ENCODE results near the gene CAMK2A.

Gene CAMK2A

GRCh38 chr5:150229571-150229970, 60.0 kb downstream of the CAMK2A start:
- H3K4me3 ChIP-seq (replicated peaks; ENCODE audit: insufficient read depth, low read length), result no peak overlapping the region
- H3K27ac ChIP-seq (replicated peaks), result no peak overlapping the region
- H3K27me3 ChIP-seq (ENCODE audit: insufficient read depth, poor library complexity, severe bottlenecking), result peaks cover 2% of the 10 kb centered on the region
- no peak for DNase-seq (ENCODE audit: low read depth in 1 of 2, low spot score in 1 of 2)
- no peak for TF ChIP-seq REST (IDR thresholded peaks at IDR 0.05; ENCODE audit: insufficient replicate concordance, low read depth)
- no peak for TF ChIP-seq CTCF (IDR thresholded peaks at IDR 0.05; ENCODE audit: insufficient read depth, low read length)
- TF ChIP-seq SPI1 (IDR thresholded peaks at IDR 0.05; ENCODE audit: borderline replicate concordance, low read depth), result no peak
- no peak for TF ChIP-seq POLR2AphosphoS5 (IDR thresholded peaks at IDR 0.05; ENCODE audit: low read depth)
- no peak for TF ChIP-seq GABPA (IDR thresholded peaks at IDR 0.05; ENCODE audit: low read depth)

GRCh38 chr5:150227606-150228273, 61.8 kb downstream of the CAMK2A start:
- DNase-seq (ENCODE audit: low read depth in 1 of 2, low spot score in 1 of 2), result no peak
- Histone ChIP-seq H3K27ac (replicated peaks) (no peak overlapping the region), H3K4me3 (replicated peaks; ENCODE audit: insufficient read depth, low read length) (no peak overlapping the region), H3K27me3 (ENCODE audit: insufficient read depth, poor library complexity, severe bottlenecking) (peaks cover 2% of the 10 kb centered on the region)
- TF ChIP-seq POLR2AphosphoS5 (IDR thresholded peaks at IDR 0.05; ENCODE audit: low read depth) (no peak), CTCF (IDR thresholded peaks at IDR 0.05; ENCODE audit: insufficient read depth, low read length) (no peak), GABPA (IDR thresholded peaks at IDR 0.05; ENCODE audit: low read depth) (no peak), REST (IDR thresholded peaks at IDR 0.05; ENCODE audit: insufficient replicate concordance, low read depth) (no peak)

GRCh38 chr5:150227036-150227435, 62.5 kb downstream of the CAMK2A start:
- H3K27me3 ChIP-seq (ENCODE audit: insufficient read depth, poor library complexity, severe bottlenecking), result peaks cover 2% of the 10 kb centered on the region
- no peak for DNase-seq (ENCODE audit: low read depth in 1 of 2, low spot score in 1 of 2)
- no peak overlapping the region for H3K27ac ChIP-seq (replicated peaks)
- no peak overlapping the region for H3K4me3 ChIP-seq (replicated peaks; ENCODE audit: insufficient read depth, low read length)
- TF ChIP-seq SPI1 (IDR thresholded peaks at IDR 0.05; ENCODE audit: borderline replicate concordance, low read depth) (no peak), POLR2AphosphoS5 (IDR thresholded peaks at IDR 0.05; ENCODE audit: low read depth) (no peak), CTCF (IDR thresholded peaks at IDR 0.05; ENCODE audit: insufficient read depth, low read length) (no peak), REST (IDR thresholded peaks at IDR 0.05; ENCODE audit: insufficient replicate concordance, low read depth) (no peak), GABPA (IDR thresholded peaks at IDR 0.05; ENCODE audit: low read depth) (no peak)
